DMS79 (cell line): ENCODE data around the gene LRRFIP1.
"Not testable (repeated sequence)": the region's sequence is repeated elsewhere in the genome, so short reads cannot be mapped to it uniquely, and the experiment has no call there.

Experiments used
- DNase-seq: peaks from one replicate; lab custom pipeline; 2025; lab: John Stamatoyannopoulos, UW

Gene LRRFIP1

DNA sequence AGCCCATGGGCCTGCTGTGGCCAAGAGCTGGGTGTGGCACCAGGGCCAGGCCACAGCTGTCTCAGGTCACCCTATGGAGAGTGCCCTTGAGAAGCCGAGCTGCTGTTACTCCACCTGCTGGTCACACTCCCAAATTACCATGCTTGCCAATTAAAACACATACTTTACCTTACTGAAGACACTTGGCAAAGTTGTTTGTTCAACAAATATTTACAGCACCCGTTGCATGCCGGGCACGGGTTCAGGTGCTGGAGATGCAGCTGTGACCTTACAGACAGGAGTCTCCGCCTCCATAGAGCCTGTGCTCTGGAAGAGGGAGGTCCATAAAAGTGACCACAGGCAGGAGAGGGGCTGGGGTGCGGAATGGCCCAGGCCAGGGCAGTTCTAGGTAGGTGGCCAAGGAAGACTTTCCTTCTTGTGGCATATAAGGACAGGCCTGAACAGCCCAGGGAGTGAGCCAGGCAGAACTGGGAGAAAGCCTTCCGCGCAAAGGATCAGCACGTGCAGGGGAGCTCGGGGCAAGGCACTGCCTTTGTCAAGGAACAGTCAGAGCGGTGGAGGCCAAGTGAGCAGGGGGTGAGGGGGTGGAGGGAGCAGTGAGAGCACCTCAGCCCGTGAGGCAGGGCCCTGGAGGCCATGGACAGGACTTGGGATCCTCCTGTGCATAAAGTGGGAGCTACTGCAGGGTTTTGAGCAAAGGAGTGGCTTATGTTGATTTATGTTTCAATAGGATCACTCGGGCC is 147.6 kb downstream of the LRRFIP1 start:
- no peak for DNase-seq

DNA sequence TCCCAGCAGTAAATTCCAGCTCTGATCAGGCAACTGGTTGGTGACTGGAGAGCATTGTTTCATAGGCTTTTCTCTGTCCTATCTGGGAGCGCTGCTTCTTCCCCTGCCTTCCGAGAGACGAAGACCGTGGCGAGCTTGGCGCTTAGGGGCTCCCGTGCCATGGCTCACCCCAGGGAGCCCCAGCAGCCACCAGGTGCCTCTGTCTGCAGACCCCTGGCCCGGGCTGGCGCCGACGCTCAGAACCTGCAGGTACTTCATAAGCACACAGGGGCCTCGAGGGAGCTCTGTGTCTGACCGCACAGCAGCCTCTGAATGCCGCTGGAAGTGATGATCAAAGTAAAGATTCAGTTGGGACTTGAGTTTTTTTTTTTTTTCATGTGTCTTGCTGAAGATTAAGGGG is 152.1 kb downstream of the LRRFIP1 start:
- no peak for DNase-seq

DNA sequence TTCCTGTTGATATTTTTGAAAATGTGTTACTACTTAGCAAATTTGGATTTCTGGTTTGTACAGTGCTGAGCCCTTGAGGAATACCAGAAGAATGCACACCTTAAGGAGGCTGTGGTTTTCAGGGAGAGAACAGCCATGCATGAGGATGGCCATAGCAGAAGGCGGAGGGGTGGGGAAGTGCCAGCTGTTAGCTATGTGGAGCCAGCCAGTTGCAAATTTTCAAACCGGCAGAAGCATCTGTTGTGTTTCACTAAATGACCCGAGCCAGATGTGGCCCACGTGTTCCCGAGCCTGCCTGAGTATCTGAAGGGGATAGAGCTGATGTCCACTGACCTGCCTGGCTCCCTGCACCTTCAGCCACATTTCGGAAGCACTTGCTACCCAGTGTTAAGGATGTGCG is 154.8 kb downstream of the LRRFIP1 start:
- no peak for DNase-seq

DNA sequence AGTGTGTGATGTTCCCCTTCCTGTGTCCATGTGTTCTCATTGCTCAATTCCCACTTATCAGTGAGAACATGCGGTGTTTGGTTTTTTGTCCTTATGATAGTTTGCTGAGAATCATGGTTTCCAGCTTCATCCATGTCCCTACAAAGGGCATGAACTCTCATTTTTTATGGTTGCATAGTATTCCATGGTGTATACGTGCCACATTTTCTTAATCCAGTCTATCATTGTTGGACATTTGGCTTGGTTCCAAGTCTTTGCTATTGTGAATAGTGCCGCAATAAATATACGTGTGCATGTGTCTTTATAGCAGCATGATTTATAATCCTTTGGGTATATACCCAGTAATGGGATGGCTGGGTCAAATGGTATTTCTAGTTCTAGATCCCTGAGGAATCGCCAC is 156.3 kb downstream of the LRRFIP1 start:
- not testable (repeated sequence) for DNase-seq

DNA sequence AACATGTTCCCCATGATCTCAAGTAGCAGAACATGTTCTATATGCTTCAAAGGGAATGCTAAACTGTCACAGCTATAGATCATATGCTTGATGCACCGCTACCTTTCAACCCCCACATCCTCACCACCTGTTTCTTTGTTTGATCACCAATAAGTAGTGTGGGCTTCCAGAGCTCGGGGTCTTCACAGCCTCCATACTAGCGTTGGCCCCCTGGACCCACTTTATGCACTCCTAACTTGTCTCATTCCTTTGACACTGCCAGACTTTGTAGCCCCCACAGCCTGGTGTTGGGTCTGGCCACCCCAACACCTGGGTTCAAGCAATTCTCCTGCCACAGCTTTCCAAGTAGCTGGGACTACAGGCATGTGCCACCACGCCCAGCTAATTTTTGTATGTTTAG is 159.5 kb downstream of the LRRFIP1 start:
- no peak for DNase-seq

DNA sequence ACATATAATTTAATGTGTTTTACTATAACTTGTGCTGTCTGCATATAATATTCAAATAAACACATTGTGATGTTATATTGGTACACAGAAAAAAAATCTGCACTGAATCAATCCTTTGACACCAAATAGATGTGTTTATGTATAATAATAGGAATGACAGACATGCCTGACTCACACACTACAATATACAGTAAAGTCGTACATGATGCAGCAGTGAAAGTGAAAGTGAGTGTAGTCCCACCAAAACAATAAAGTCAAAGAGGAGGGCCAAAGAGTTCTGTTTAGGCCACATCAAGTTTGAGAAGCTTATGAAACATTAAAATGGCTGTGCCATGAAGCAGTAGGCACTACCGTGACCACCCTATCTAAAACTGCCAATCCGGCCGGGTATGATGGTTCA is 163.0 kb downstream of the LRRFIP1 start:
- no peak for DNase-seq

DNA sequence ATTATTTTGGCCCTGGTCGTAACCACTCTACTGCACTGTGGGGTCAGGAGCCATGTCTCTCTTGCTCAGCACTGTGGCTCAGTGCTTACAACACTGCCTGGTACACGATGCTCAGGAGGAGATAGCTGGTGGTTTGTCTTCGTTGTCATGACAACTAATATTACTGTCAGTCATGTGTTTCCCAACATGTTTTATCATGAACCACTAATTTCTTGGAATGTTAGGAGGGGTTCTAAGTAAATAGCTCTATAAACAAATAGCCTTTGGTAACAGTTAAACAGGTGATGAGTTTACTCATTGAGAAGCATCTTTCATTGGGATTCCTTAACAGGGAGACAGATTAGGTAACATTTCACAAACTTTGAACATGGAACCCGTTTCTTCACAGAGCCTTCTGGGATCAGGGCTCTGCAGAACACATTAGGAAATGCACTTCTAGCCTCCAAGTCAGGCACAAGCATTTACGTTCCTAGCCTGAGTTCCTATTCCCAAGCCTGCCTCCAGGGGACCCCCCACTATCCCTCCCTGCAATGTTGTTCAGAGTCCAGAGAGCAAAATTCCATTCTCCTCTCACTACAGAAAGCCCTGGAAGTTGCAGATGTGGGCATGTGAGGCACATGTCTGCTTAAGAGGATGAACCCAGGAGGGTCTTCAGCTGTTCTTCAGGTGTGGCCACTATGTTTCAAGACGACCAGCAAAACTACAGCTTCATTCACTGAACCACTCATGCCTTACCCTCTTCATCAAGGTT is 164.8 kb downstream of the LRRFIP1 start:
- no peak for DNase-seq

DNA sequence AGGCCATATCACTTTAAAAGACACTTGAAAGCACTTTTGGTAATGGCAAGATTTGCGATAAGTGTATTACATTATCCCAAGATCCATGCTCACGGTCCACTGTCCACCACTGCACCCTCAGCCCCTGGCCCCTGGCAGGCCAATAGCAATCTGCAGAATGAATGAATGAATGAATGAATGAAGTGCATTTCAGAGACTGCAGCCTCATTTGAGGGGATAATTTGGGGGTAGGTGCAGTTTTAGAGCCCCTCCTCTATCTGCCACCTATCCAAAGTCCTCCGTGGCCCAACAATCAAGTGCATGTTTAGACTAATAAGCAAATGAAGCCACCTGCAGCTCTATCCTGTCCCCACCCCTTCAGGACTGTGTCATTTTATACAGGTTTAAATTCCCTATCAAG is 169.9 kb downstream of the LRRFIP1 start:
- no peak for DNase-seq

DNA sequence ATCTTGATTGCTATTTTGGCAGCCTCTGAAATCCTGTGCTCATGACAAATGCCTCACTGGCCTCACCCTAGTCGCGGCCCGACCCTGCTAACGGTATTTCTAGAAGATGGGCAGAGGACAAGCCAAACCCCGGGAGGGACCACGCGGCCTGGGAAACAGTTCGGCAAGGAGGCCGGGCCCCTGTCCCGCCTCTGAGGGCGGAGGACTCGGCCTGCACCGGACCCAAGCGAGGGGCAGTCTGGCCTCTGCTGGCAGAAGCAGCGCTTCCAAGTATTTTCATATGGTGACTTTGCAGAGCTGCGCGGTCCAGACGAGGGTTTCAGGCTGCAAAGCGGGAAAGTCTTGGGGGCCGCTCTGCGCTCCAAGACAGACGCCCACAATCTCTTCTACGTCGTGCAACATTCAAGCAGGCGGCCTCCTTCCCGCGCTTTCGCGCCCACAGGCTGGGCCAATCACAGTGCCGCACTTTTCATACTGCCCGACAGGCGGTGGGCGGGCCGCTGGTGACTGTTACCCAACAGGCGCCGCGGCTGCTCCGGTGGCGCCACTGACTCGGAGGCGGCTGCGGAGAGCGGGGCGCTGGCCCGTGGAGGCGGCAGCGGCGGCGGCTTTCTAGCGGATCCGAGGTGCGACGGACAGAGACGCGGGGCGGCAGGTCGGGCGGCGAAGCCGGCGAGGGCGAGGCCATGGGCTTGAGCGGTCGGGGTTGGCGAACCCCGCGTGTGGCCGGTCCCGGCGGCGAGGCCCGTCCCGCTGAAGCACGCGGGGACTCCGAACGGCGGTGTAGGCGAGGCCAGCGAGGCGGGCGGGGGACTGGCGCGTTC is 171.1 kb downstream of the LRRFIP1 start, which contains the start of gene RBM44:
Gene RBM44 (plus strand): TSS at position 544 of the 824 bp plus-strand sequence. CDS start 14,831 bp downstream, outside the sequence.
- DNase-seq, result no peak

DNA sequence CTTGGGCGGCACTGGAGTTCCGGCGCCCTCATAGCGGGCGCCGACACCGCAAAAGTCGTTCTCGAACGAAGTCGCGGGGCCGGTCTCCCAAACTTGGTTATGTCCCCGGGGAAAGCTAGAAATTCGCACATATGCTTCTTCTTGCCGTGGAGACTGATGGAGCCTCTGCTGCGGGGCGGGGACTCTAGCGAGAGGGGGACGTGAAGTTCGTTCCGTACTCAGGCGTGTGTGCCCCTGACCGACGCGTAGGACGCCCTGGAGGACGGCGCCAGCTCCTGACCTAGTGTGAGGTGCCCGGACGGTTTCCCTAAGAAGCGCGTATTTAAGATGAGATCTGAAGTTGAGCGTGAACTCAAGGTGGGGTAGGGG is 171.7 kb downstream of the LRRFIP1 start:
- DNase-seq, result no peak

DNA sequence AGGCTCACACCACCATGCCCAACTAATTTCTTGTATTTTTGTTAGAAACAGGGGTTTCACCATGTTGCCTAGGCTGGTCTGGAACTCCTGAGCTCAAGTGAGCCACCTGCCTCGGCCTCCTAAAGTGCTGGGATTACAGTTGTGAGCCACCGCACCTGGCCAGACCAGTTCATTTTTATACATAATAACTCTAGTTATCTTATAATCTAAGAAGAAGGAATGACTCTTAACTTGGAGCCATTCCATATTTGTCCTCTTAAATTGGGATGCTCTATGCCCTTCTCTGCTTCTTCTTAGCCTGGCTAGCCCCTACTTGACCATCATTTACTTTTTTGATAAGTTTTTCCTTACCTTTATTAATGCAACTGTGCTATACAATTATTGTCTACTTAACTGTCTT is 174.1 kb downstream of the LRRFIP1 start:
- no peak for DNase-seq

DNA sequence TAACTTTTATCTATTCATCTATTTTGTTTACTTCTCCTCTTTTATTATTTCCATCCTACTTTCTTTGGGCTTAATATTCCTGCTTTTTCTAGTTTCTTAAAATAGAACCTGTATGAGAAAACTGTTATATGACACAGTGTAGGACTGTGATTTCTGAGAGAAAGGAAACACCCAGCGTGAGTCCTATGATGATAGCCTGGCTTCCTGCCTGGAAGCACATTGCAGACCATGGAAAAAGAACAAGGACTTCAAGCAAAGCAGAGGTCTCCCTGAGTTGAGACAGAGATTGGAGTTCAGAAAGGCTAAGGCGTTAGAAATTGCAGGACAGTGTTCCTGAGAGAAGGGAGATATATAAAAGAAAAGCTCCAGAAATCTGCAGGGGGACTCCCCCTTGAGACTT is 178.9 kb downstream of the LRRFIP1 start:
- DNase-seq, result no peak

DNA sequence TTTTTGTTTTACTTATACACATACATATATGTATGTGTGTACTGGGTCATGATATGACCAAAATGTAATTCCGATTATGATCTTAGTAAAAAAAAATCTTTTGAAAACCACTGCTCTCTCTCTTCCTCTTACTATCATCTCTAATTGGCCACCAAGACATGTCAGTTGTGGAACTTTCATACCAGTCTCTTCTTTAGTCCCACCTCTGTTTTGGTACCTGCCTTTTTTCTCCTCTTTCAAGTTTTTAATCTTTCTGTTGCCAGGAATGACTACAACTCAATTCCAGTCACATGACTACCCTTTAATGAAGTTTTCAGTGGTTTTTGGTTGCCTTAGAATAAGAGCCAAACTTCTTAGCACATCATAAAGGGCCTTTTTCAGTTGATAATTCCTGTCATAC is 188.2 kb downstream of the LRRFIP1 start:
- DNase-seq, result no peak

DNA sequence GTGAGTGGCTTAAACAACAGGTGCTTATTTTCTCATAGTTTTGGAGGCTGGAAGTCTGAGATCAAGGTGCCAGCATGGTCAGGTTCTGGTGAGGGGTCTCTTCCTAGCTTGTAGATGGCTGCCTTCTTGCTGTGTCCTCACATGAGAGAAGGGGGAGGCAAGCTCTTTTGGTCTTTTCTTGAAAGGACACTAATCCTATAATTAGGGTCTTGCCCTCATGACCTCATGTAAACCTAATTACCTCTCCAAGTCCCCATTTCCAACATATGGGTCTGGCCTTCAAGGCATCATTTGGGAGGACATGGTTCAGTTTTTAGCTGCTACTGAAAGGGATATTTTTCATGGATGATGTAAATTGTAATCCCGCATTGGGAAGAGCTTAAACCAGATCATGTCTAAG is 189.1 kb downstream of the LRRFIP1 start:
- DNase-seq, result no peak

DNA sequence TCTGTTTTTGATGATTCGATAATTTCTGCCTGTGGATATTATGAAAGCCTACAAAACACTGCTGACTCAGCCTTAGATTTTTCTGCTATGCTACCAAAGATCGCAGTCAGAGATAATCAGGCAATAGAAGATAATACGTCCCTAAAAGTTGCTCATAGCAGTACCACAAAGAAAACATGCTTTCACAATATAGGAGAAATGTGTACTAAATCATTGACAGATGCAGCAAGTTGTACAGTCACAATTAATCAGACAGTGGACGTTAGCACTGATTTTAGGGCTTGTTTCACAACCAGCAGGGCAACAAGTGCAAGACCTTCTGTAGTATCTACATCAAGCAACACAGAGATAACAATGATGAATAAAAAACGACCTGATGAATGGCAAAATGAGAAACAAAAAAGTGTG is 190.7 kb downstream of the LRRFIP1 start:
- DNase-seq, result no peak

DNA sequence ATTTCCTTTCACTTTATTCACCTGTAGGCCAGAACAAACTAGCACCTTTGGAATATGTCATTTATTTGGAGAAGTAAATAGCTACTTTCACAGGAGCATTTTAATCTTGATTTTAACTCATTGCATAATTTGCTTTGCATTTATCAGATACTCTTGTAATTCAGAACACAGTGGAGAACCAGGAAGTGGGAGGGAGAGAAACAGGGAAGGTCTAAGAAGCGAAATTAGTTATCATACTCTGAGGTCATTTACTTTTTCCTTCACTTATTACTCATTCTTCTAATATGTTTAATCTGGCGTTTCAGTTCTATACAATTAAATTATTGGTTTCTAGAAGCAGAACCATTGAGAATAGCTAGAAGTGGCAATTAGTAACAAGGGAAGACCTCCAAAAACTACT is 191.8 kb downstream of the LRRFIP1 start:
- DNase-seq, result no peak

DNA sequence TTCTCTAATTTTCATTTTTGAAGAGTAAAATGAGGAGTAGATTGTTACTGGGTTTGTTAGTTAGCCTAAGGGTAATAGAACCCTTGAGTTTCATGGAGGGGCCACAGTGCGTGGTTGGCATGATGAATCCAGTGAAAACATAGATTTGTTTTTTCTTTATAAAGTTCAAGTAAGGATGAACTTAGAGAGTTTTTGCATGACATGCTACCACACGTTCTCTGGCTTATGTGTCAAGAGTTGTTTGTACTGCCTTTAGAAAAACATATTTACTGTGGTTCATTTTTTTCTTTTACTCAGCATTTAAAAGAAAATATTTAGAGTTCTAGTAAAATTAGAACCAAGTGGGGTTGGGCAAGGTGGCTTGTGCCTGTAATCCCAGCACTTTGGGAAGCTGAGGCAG is 193.0 kb downstream of the LRRFIP1 start:
- DNase-seq, result no peak

DNA sequence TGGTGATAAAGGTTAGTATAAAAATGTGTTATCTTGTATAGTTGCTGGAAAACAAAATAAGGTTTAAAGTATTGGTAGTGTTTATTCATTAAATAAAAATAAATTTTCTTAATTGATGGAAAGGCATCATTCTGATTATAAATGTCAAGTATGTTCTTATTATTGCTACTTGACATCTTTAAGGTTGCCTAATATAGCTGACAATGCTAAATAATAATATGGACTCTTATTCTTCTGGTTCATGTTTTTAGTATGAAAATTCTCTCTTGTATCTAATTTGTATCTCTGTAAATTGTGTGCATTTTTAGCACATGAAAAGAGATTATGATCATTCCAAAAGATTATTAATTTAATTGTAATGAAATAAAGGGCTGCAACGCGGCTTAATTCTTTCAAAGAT is 196.2 kb downstream of the LRRFIP1 start:
- DNase-seq, result no peak

DNA sequence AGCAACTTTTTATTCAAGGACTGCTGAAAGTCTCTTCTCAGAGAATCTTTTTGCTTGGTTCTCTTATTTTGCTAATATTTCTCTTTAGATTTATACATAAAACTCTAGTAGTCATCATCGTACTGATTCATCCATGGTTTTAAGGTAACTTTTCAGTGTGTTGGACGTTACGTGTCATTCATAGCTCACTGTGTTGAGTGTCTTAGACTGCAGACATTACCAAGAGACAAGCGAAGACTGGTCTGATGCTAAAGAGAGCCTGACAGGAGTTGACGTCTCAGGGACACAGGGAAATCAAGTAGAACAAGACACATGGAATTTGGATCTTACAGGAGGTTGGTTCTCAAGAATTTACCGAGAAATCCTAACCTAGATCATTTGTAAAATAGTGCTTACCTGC is 196.7 kb downstream of the LRRFIP1 start:
- no peak for DNase-seq

DNA sequence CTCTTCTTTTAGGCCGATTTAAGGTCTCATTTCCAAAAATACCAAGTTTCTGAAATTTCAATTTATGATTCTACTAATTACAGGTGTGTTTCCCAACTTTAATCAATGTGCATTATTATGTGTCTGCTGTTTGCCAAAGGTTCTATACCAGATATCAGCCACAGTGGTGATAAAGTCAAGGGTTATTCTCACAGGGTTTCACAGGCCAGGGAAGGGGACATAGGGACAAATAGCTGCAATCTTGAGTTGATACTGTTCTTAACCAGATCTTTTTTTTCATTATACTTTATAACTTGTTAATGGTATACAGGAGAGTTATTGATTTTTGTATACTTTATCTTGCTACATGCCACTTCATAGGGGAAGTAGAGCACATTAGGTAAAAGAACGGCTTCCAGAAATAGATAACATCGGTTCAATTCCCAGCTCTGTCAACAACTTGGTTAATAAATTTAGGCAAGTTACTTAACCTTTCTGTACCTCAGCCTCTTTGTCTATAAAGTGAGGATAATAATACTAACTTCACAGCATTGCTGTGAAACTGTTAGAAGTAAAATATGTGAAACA is 200.1 kb downstream of the LRRFIP1 start:
- no peak for DNase-seq
